GM12891 (cell line): ENCODE measurements around the gene RDX.

Experiments used
- POLR2A ChIP-seq: IDR thresholded peaks from 2 replicates; pipeline ENCODE4 v1.6.1; 2011; ENCODE audit warnings: low read depth, low read length, control low read depth
- POLR2AphosphoS5 ChIP-seq: IDR thresholded peaks from 2 replicates; pipeline ENCODE4 v1.6.1; 2011; ENCODE audit warnings: low read depth, low read length, control low read depth
- POU2F2 ChIP-seq: IDR thresholded peaks from 2 replicates; pipeline ENCODE4 v1.6.1; 2011; ENCODE audit warnings: low read depth, mild to moderate bottlenecking, control low read depth, low read length, moderate library complexity
- SPI1 ChIP-seq: IDR thresholded peaks from 2 replicates; pipeline ENCODE4 v1.6.1; 2011; ENCODE audit warnings: low read depth, low read length, control low read depth

GRCh38 chr11:110176366-110177085 lies 119.9 kb downstream of the RDX start:
- TF ChIP-seq POU2F2 (no peak), POLR2A (no peak), POLR2AphosphoS5 (no peak), SPI1 (no peak)
